PC-9 (cell line): ENCODE data around the gene LOXL4. TPM values are rescaled to one million over a fixed set of nuclear protein-coding genes. Genes with fewer than 3 reads are reported as not detected.

ENCODE experiments used
- Bru-seq: library from RNA; stranded (reverse); fragments of 400-500 nt; gene quantifications from one replicate; lab custom pipeline; 2021; lab: Mats Ljungman, UMichigan
- BruChase-seq, 2 experiments: library from RNA; stranded (reverse); fragments of 400-500 nt; gene quantifications; one replicate each; lab custom pipeline; 2021; lab: Mats Ljungman, UMichigan
- BruUV-seq: library from RNA; stranded (reverse); fragments of 400-500 nt; replicated peaks from 2 replicates; lab custom pipeline; 2021; lab: Mats Ljungman, UMichigan
- CTCF ChIA-PET: fragments of 300-600 bp; sonication (Branson Sonifier 250); formaldehyde crosslinking; loops from one replicate; lab custom pipeline; 2022; ENCODE audit warnings: antibody characterized with exemption; lab: Charles Lee
- POLR2A ChIA-PET: fragments of 300-600 bp; sonication (Branson Sonifier 250); formaldehyde crosslinking; loops from one replicate; lab custom pipeline; 2022; ENCODE audit warnings: antibody characterized with exemption; ENCODE audit not compliant: unreplicated experiment; lab: Charles Lee
- DNase-seq, 2 experiments: peaks; one replicate each; pipeline versions ENCODE4 v3.0.0 to v3.0.0-alpha.2; 2015 to 2022; ENCODE audit warnings: mixed read lengths in 1 of 2
- H2AFZ ChIP-seq: fragments of 200-600 bp; sonication (generic); 2 replicates; pipeline ENCODE4 v1.8.1; 2017; ENCODE audit warnings: antibody characterized with exemption
- H3F3A ChIP-seq: fragments of 200-600 bp; sonication (generic); 2 replicates; pipeline ENCODE4 v1.8.1; 2017; ENCODE audit warnings: antibody characterized with exemption, mild to moderate bottlenecking, low read depth; ENCODE audit not compliant: insufficient read depth
- H3K27ac ChIP-seq: fragments of 200-600 bp; sonication (generic); 2 replicates; pipeline ENCODE4 v1.6.1; 2016; ENCODE audit warnings: mixed run types
- H3K27me3 ChIP-seq: fragments of 200-600 bp; sonication (generic); 2 replicates; pipeline ENCODE4 v1.6.1; 2016; ENCODE audit warnings: low read depth, mixed run types; ENCODE audit not compliant: insufficient read depth
- H3K36me3 ChIP-seq: fragments of 200-600 bp; sonication (generic); 2 replicates; pipeline ENCODE4 v1.6.1; 2016; ENCODE audit warnings: low read depth, mixed run types
- H3K4me1 ChIP-seq: fragments of 200-600 bp; sonication (generic); replicated peaks from 2 replicates; pipeline ENCODE4 v1.6.1; 2016; ENCODE audit warnings: mixed run types; ENCODE audit not compliant: insufficient read depth
- H3K4me2 ChIP-seq: fragments of 200-600 bp; sonication (generic); 2 replicates; pipeline ENCODE4 v1.6.1; 2017; ENCODE audit warnings: mixed run types
- H3K4me3 ChIP-seq: fragments of 200-600 bp; sonication (generic); 2 replicates; pipeline ENCODE4 v1.6.1; 2016; ENCODE audit warnings: mixed run types
- H3K79me2 ChIP-seq: fragments of 200-600 bp; sonication (generic); 2 replicates; pipeline ENCODE4 v1.6.1; 2017; ENCODE audit warnings: low read depth, mixed run types
- H3K9me2 ChIP-seq: fragments of 200-600 bp; sonication (generic); 2 replicates; pipeline ENCODE4 v1.8.1; 2017; ENCODE audit warnings: mild to moderate bottlenecking; ENCODE audit not compliant: insufficient read depth
- H3K9me3 ChIP-seq: fragments of 200-600 bp; sonication (generic); 2 replicates; pipeline ENCODE4 v1.8.1; 2016; ENCODE audit warnings: low read depth; ENCODE audit not compliant: insufficient read depth
- H4K20me1 ChIP-seq: fragments of 200-600 bp; sonication (generic); 2 replicates; pipeline ENCODE4 v1.8.1; 2017; ENCODE audit not compliant: insufficient read depth
- EZH2 ChIP-seq: fragments of 200-600 bp; sonication (generic); IDR thresholded peaks from 2 replicates; pipeline ENCODE4 v1.8.0; 2017; ENCODE audit warnings: antibody characterized with exemption, low read depth
- intact Hi-C: fragments of 100-400 bp; cut with micrococcal nuclease; formaldehyde crosslinking; loops from one replicate; pipeline ENCODE4 v1.10.0; 2022; ENCODE audit not compliant: unreplicated experiment
- long read RNA-seq: library from polyadenylated mRNA; stranded (forward); transcript quantifications from one replicate; pipeline ENCODE4 v2.0.0, GENCODE V29; 2022
- total RNA-seq: library from RNA; stranded (reverse); gene quantifications from 2 replicates; pipeline ENCODE4 v1.2.3, GENCODE V29; 2021
- TF ChIP-seq, protein P1 (sequence below): fragments of 200-600 bp; sonication (generic); conservative IDR thresholded peaks from 2 replicates; pipeline ENCODE4 v1.6.1; 2017; ENCODE audit warnings: mixed run types, antibody characterized with exemption, mild to moderate bottlenecking, moderate library complexity

The LOXL4 gene
- total RNA-seq = 2.5 and 3.5 TPM in 2 replicates
- Bru-seq, nascent RNA = percentile 34 among the genes with signal in this experiment
- percentile 35 among the genes with signal in this experiment for BruChase-seq, experiment 1, labeled RNA remaining after a 2-hour chase
- BruChase-seq, experiment 2, labeled RNA remaining after a 6-hour chase = percentile 35 among the genes with signal in this experiment
- long read RNA-seq, partial matches to known transcripts = 2 of 6 reads
- long read RNA-seq, other reads (novel, unspliced or antisense) = 2 of 6 reads

DNA sequence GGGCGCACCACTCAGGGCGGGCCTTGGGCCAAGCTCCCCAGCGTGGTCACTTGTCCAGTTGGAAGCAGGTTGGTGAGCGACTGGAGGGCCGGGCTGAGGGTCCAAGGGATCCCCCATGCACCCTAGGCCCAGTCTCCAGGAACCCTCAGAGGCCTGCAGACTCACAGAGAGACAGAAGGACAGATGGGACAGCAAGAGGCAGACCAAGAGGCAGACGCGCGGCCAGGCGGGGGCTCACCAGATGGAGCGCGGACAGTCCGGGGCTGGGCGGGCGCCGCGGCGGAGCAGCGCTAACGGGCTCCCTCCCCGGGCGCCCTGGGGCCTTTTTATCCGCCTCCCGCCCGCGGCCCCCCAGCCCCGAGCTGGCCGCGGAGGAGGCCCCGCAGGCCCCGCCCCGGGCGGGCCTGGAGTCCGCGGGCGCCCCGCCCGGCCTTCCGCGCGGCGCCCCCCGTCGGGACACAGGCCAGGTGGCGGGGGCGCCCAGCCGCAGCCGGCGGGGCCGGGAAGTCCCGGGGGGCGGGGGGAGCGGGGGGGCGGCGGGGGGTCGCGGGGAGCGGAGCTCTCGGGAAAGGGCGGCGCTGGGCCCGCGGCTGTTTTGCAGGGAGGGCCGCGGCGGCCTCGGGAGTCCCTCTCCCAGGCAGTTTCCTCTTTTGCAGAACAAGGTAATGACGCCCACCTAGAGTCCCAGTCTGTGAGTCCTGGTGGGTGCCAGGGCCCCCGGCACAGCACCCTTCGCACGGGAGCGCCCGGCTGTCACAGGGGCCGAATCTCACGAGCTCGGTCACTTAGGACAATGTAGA, at the start of gene LOXL4:
TSS of gene LOXL4 (minus strand) at position 301 of the 800 bp plus-strand sequence. CDS start 5,175 bp downstream, outside the sequence.
- Histone ChIP-seq H3K79me2 (no peaks in the 10 kb centered on the region), H3F3A (peaks cover 26% of the 10 kb centered on the region; the same call in 1 of the 2 replicates), H2AFZ (no peak within 1 kb of the TSS), H3K9me3 (no peaks in the 10 kb centered on the region), H3K27ac (peak within 1 kb of the TSS; percentile 68), H4K20me1 (no peaks in the 10 kb centered on the region), H3K9me2 (no peaks in the 10 kb centered on the region), H3K4me2 (peak within 1 kb of the TSS; percentile 70), H3K36me3 (no peaks in the 10 kb centered on the region), H3K4me1 (peaks cover 63% of the 10 kb centered on the region), H3K4me3 (peak within 1 kb of the TSS; percentile 53), H3K27me3 (no peaks in the 10 kb centered on the region)
- no peak for DNase-seq
- ChIA-PET POLR2A (interaction anchor here (1.1 kb wide), 1 partner anchor 26 kb away, joined by 6 read pairs; no protein-coding TSS in a partner anchor), CTCF (interaction anchor here (0.6 to 1.3 kb wide), 2 partner anchors 41 to 1151 kb away, joined by 3 to 5 read pairs; no protein-coding TSS in a partner anchor)
- intact Hi-C loops = loop anchor here (2.0 to 10.0 kb wide), 4 partner anchors 41 to 383 kb away; no protein-coding TSS in a partner anchor
- TF ChIP-seq, protein P1, sequence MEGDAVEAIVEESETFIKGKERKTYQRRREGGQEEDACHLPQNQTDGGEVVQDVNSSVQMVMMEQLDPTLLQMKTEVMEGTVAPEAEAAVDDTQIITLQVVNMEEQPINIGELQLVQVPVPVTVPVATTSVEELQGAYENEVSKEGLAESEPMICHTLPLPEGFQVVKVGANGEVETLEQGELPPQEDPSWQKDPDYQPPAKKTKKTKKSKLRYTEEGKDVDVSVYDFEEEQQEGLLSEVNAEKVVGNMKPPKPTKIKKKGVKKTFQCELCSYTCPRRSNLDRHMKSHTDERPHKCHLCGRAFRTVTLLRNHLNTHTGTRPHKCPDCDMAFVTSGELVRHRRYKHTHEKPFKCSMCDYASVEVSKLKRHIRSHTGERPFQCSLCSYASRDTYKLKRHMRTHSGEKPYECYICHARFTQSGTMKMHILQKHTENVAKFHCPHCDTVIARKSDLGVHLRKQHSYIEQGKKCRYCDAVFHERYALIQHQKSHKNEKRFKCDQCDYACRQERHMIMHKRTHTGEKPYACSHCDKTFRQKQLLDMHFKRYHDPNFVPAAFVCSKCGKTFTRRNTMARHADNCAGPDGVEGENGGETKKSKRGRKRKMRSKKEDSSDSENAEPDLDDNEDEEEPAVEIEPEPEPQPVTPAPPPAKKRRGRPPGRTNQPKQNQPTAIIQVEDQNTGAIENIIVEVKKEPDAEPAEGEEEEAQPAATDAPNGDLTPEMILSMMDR = no peak
- no peak for TF ChIP-seq EZH2
- BruUV-seq = no TSS peak

DNA sequence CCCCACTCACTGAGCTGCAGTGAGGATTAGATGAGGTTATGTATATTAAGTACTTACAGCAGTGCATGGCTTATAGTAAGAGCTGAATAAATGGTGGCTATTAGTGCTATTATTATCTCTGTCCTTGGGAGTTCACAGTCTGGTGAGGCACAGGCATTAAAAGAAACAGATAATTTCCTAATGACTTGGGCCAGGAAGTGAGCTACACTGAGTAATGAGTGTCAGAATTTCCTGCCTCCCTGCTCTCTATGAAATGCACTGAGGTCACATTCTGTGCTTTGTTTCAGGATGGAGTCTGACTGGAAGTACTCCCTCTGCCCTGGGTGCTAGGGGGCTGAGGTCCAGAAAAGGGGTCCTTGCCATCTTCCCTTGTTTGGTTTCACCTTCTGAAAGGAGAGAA, 48.7 kb upstream of the LOXL4 start:
- ChIA-PET POLR2A (interaction anchor here (0.6 to 0.7 kb wide), 2 partner anchors 14 to 185 kb away, joined by 3 read pairs; no protein-coding TSS in a partner anchor), CTCF (no interaction called here)
- H3K27me3 ChIP-seq = no peaks in the 10 kb centered on the region
- H2AFZ ChIP-seq = no peak overlapping the region
- BruUV-seq = no TSS peak
- no peak for TF ChIP-seq EZH2
- TF ChIP-seq, protein P1 = no peak
- H3F3A ChIP-seq = peaks cover 20% of the 10 kb centered on the region; the same call in 1 of the 2 replicates
- peak in 1 of 2 experiments; percentile 43 for DNase-seq
- H3K9me3 ChIP-seq = no peaks in the 10 kb centered on the region
- peaks cover 47% of the 10 kb centered on the region for H3K4me1 ChIP-seq
- H4K20me1 ChIP-seq = no peaks in the 10 kb centered on the region
- peak overlapping the region; percentile 41 for H3K4me2 ChIP-seq
- no peaks in the 10 kb centered on the region for H3K9me2 ChIP-seq
- H3K4me3 ChIP-seq = no peak overlapping the region
- H3K36me3 ChIP-seq = no peaks in the 10 kb centered on the region
- no peaks in the 10 kb centered on the region for H3K79me2 ChIP-seq
- 0 out of 2 replicates have a peak overlapping the region, but pooled peaks have one; percentile 18 for H3K27ac ChIP-seq
- intact Hi-C loops = no loop called here

DNA sequence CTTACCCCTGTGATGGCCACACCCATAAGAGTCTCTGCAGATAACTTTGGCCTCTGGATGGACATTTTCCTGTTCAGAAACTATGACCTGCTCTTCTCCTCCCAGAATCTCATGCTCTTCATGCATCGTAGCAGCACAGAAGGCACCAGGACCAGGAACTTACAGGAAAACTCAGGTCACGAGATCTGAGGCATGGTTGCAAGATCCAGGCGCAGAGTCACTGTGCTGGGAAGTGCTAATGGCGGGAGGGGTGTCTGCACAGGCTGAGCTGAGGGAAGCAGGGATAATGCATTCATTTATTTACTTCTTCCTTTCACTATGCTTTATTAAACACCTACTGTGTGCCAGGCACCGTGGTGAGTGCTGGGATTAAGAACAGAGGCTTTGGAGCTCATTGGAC, 48.2 kb upstream of the LOXL4 start:
- Histone ChIP-seq H3K27me3 (no peaks in the 10 kb centered on the region), H3K27ac (0 out of 2 replicates have a peak overlapping the region, but pooled peaks have one; percentile 4), H3K4me1 (peaks cover 47% of the 10 kb centered on the region), H3K36me3 (no peaks in the 10 kb centered on the region), H3K9me3 (no peaks in the 10 kb centered on the region), H2AFZ (no peak overlapping the region), H4K20me1 (no peaks in the 10 kb centered on the region), H3K79me2 (no peaks in the 10 kb centered on the region), H3F3A (peaks cover 20% of the 10 kb centered on the region; the same call in 1 of the 2 replicates), H3K4me3 (no peak overlapping the region), H3K9me2 (no peaks in the 10 kb centered on the region), H3K4me2 (peak overlapping the region; percentile 41)
- ChIA-PET POLR2A (interaction anchor here (0.6 to 0.7 kb wide), 2 partner anchors 14 to 185 kb away, joined by 3 read pairs; no protein-coding TSS in a partner anchor), CTCF (no interaction called here)
- TF ChIP-seq, protein P1 = no peak
- TF ChIP-seq EZH2 = no peak
- no TSS peak for BruUV-seq
- intact Hi-C loops = no loop called here
- no peak for DNase-seq
